H1 (cell line): Measurements from ENCODE around the gene COA3. TPM values are rescaled to one million over a fixed set of nuclear protein-coding genes. Genes with fewer than 3 reads are reported as not detected.

ENCODE experiments used
- microRNA-seq, 2 experiments: library from miRNA; unstranded; fragments of <30 nt; microRNA quantifications; one replicate each; pipeline versions ENCODE4 to v1.2.0, GENCODE V29; 2016 to 2020; ENCODE audit warnings: borderline microRNAs expressed in 2 of 2, borderline number of aligned reads in 2 of 2, borderline replicate concordance in 1 of 2
- polyA plus RNA-seq, 7 experiments: library from polyadenylated mRNA; depleted of rRNA in 3 of 7; stranded (reverse) in 5 of 7; unstranded in 2 of 7; fragments of >200 nt in 5 of 7; fragments of 200-250 nt in 2 of 7; gene quantifications; 1 replicate in 5 of 7; 2 replicates in 1 of 7; 4 replicates in 1 of 7; pipeline versions ENCODE4 v1.2.1 to v1.2.3, GENCODE V29; 2011 to 2013; ENCODE audit warnings: missing spikeins in 2 of 7, mixed read lengths in 2 of 7
- small RNA-seq: library from polyadenylated mRNA; stranded (forward); fragments of <200 nt; extraction: miRNeasy Mini kit (QIAGEN cat#:217004); gene quantifications from one replicate; pipeline ENCODE3, GENCODE V24; 2013; ENCODE audit not compliant: insufficient read depth
- total RNA-seq: library from RNA; stranded (reverse); fragmentation: NEBNext Ultra II Directional; extraction: Animal tissue kit (Norgen Biotek cat#: 25700); gene quantifications from 2 replicates; pipeline ENCODE4 v1.2.1, GENCODE V29; 2021
- TF ChIP-seq, protein P1 (sequence below): IDR thresholded peaks from 2 replicates; pipeline ENCODE4 v1.6.1; 2012; ENCODE audit warnings: low read length, inconsistent platforms

The COA3 gene
- total and polyA plus RNA-seq, 2 of the 8 experiments (the other 6 are each of a cell fraction or from before 2014, with no cell fraction given), result 68.4 to 143 TPM

DNA sequence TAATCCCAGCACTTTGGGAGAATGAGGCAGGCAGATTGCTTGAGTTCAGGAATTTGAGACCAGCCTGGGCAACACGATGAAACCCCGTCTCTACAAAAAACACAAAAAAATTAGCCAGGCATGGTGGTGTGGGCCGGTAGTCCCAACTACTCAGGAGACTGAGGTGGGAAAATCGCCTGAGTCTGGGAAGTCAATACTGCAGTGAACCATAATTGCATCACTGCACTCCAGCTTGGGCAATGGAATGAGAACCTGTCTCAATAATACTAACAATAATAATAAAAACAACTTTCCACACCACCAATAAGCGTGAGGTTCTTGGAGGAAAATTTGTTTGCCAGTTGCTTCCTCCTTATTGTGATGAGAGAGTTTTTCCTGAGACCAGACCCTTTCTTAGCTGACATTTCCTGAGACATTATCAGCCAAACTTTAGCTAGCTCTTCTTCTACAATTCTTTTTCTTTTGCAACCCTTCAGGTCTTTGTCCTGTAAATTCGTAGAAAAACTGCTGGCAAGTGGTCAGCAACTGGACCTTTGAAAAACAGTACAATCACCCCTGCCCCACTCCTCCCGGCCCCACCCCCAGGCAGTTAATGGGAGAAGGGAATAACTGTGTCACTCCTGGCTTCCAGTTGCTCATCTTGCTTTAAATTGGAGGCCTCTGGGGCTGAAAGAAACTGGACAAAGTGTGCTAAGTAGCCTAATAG lies 50.1 kb downstream of the COA3 start (continued):
- TF ChIP-seq, protein P1, sequence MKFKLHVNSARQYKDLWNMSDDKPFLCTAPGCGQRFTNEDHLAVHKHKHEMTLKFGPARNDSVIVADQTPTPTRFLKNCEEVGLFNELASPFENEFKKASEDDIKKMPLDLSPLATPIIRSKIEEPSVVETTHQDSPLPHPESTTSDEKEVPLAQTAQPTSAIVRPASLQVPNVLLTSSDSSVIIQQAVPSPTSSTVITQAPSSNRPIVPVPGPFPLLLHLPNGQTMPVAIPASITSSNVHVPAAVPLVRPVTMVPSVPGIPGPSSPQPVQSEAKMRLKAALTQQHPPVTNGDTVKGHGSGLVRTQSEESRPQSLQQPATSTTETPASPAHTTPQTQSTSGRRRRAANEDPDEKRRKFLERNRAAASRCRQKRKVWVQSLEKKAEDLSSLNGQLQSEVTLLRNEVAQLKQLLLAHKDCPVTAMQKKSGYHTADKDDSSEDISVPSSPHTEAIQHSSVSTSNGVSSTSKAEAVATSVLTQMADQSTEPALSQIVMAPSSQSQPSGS, result no peak

Small RNA genes within 50 kb of the gene (microRNA-seq; reads per million reads assigned to microRNA genes)
- 0 to 0.46 reads per million in 2 experiments for gene MIR6781

Small RNA genes within 50 kb of the gene (small RNA-seq; reads per million reads assigned to genes)
- not detected for gene HMGN2P15
- 0.51 reads per million for gene MIR6781

Other genes starting within 250 kb of the COA3 start
- 0.88 and 1.1 TPM in 2 replicates for gene HSD17B1, start 245.8 kb downstream of the COA3 start, total RNA-seq
- 1.0 and 1.8 TPM in 2 replicates for gene HSD17B1, start 245.8 kb downstream of the COA3 start, polyA plus RNA-seq (2011; rRNA removed)
- gene COASY, start 236.6 kb downstream of the COA3 start, total RNA-seq, result 100 and 109 TPM in 2 replicates
- gene COASY, start 236.6 kb downstream of the COA3 start, polyA plus RNA-seq (2011; rRNA removed), result 64.5 and 110 TPM in 2 replicates
- 27.5 and 34.2 TPM in 2 replicates for gene MLX, start 231.6 kb downstream of the COA3 start, total RNA-seq
- gene MLX, start 231.6 kb downstream of the COA3 start, polyA plus RNA-seq (2011; rRNA removed), result 25.4 and 27.0 TPM in 2 replicates
- gene PSMC3IP, start 221.0 kb downstream of the COA3 start, total RNA-seq, result 21.9 and 22.7 TPM in 2 replicates
- 9.5 and 11.5 TPM in 2 replicates for gene PSMC3IP, start 221.0 kb downstream of the COA3 start, polyA plus RNA-seq (2011; rRNA removed)
- gene RETREG3, start 189.3 kb downstream of the COA3 start, total RNA-seq, result 39.6 and 42.6 TPM in 2 replicates
- gene RETREG3, start 189.3 kb downstream of the COA3 start, polyA plus RNA-seq (2011; rRNA removed), result 23.7 and 27.0 TPM in 2 replicates
- gene TUBG1, start 189.0 kb downstream of the COA3 start, total RNA-seq, result 107 and 109 TPM in 2 replicates
- 208 and 276 TPM in 2 replicates for gene TUBG1, start 189.0 kb downstream of the COA3 start, polyA plus RNA-seq (2011; rRNA removed)
- 13.0 and 14.8 TPM in 2 replicates for gene TUBG2, start 139.4 kb downstream of the COA3 start, total RNA-seq
- 16.6 and 31.2 TPM in 2 replicates for gene TUBG2, start 139.4 kb downstream of the COA3 start, polyA plus RNA-seq (2011; rRNA removed)
- 11.1 and 13.7 TPM in 2 replicates for gene PLEKHH3, start 121.7 kb downstream of the COA3 start, total RNA-seq
- gene PLEKHH3, start 121.7 kb downstream of the COA3 start, polyA plus RNA-seq (2011; rRNA removed), result 13.5 and 23.7 TPM in 2 replicates
- gene CCR10, start 116.9 kb downstream of the COA3 start, total RNA-seq, result 0.75 and 1.1 TPM in 2 replicates
- gene CCR10, start 116.9 kb downstream of the COA3 start, polyA plus RNA-seq (2011; rRNA removed), result 4.0 and 5.7 TPM in 2 replicates
- gene CNTNAP1, start 116.2 kb downstream of the COA3 start, total RNA-seq, result 4.7 and 5.2 TPM in 2 replicates
- gene CNTNAP1, start 116.2 kb downstream of the COA3 start, polyA plus RNA-seq (2011; rRNA removed), result 10.0 and 13.5 TPM in 2 replicates
- gene EZH1, start 53.7 kb downstream of the COA3 start, total RNA-seq, result 18.5 and 20.8 TPM in 2 replicates
- 17.4 and 22.9 TPM in 2 replicates for gene EZH1, start 53.7 kb downstream of the COA3 start, polyA plus RNA-seq (2011; rRNA removed)
- 12.0 and 13.4 TPM in 2 replicates for gene RAMP2, start 37.5 kb downstream of the COA3 start, total RNA-seq
- 41.5 and 41.7 TPM in 2 replicates for gene RAMP2, start 37.5 kb downstream of the COA3 start, polyA plus RNA-seq (2011; rRNA removed)
- gene VPS25, start 25.3 kb downstream of the COA3 start, total RNA-seq, result 83.9 and 88.2 TPM in 2 replicates
- gene VPS25, start 25.3 kb downstream of the COA3 start, polyA plus RNA-seq (2011; rRNA removed), result 150 and 188 TPM in 2 replicates
- 1.2 and 1.7 TPM in 2 replicates for gene WNK4, start 18.1 kb downstream of the COA3 start, total RNA-seq
- 0.21 and 0.86 TPM in 2 replicates for gene WNK4, start 18.1 kb downstream of the COA3 start, polyA plus RNA-seq (2011; rRNA removed)
- not detected in 2 replicates for gene CNTD1, start 157 bp upstream of the COA3 start, total RNA-seq
- gene CNTD1, start 157 bp upstream of the COA3 start, polyA plus RNA-seq (2011; rRNA removed), result 0.08 TPM in 1 of 2 replicates, not detected in the other
- 55.4 and 64.2 TPM in 2 replicates for gene BECN1, start 25.6 kb upstream of the COA3 start, total RNA-seq
- gene BECN1, start 25.6 kb upstream of the COA3 start, polyA plus RNA-seq (2011; rRNA removed), result 31.5 and 38.8 TPM in 2 replicates
- gene PSME3, start 34.7 kb upstream of the COA3 start, total RNA-seq, result 223 and 224 TPM in 2 replicates
- gene PSME3, start 34.7 kb upstream of the COA3 start, polyA plus RNA-seq (2011; rRNA removed), result 109 and 149 TPM in 2 replicates
- 4.0 and 4.2 TPM in 2 replicates for gene AOC2, start 45.9 kb upstream of the COA3 start, total RNA-seq
- 4.7 and 7.2 TPM in 2 replicates for gene AOC2, start 45.9 kb upstream of the COA3 start, polyA plus RNA-seq (2011; rRNA removed)
- 2.1 and 2.7 TPM in 2 replicates for gene AOC3, start 52.5 kb upstream of the COA3 start, total RNA-seq
- gene AOC3, start 52.5 kb upstream of the COA3 start, polyA plus RNA-seq (2011; rRNA removed), result 2.5 and 4.1 TPM in 2 replicates
- not detected in 2 replicates for gene G6PC1, start 102.1 kb upstream of the COA3 start, total RNA-seq
- gene G6PC1, start 102.1 kb upstream of the COA3 start, polyA plus RNA-seq (2011; rRNA removed), result 0.02 TPM in 1 of 2 replicates, not detected in the other
- gene AARSD1, start 165.8 kb upstream of the COA3 start, total RNA-seq, result 45.0 and 51.5 TPM in 2 replicates
- 43.8 and 58.8 TPM in 2 replicates for gene AARSD1, start 165.8 kb upstream of the COA3 start, polyA plus RNA-seq (2011; rRNA removed)
- gene PTGES3L, start 181.4 kb upstream of the COA3 start, total RNA-seq, result 2.2 and 3.0 TPM in 2 replicates
- 2.6 and 3.6 TPM in 2 replicates for gene PTGES3L, start 181.4 kb upstream of the COA3 start, polyA plus RNA-seq (2011; rRNA removed)
- 10.7 and 11.9 TPM in 2 replicates for gene RUNDC1, start 181.9 kb upstream of the COA3 start, total RNA-seq
- gene RUNDC1, start 181.9 kb upstream of the COA3 start, polyA plus RNA-seq (2011; rRNA removed), result 7.9 and 9.4 TPM in 2 replicates
- gene RPL27, start 199.7 kb upstream of the COA3 start, total RNA-seq, result 1,415 and 1,425 TPM in 2 replicates
- 3,779 and 3,900 TPM in 2 replicates for gene RPL27, start 199.7 kb upstream of the COA3 start, polyA plus RNA-seq (2011; rRNA removed)
- gene IFI35, start 208.1 kb upstream of the COA3 start, total RNA-seq, result 2.0 and 2.5 TPM in 2 replicates
- gene IFI35, start 208.1 kb upstream of the COA3 start, polyA plus RNA-seq (2011; rRNA removed), result 4.7 and 4.9 TPM in 2 replicates
- 281 and 295 TPM in 2 replicates for gene VAT1, start 223.7 kb upstream of the COA3 start, total RNA-seq
- 200 and 269 TPM in 2 replicates for gene VAT1, start 223.7 kb upstream of the COA3 start, polyA plus RNA-seq (2011; rRNA removed)
- 51.3 and 56.8 TPM in 2 replicates for gene RND2, start 226.5 kb upstream of the COA3 start, total RNA-seq
- 61.4 and 76.2 TPM in 2 replicates for gene RND2, start 226.5 kb upstream of the COA3 start, polyA plus RNA-seq (2011; rRNA removed)